ENCODE results near the gene SMIM34.
"Not testable (repeated sequence)": the region's sequence is repeated elsewhere in the genome, so short reads cannot be mapped to it uniquely, and the experiment has no call there.

GRCh38 chr21:34407294-34407693 is 16.5 kb downstream of the SMIM34 start:
- not testable (repeated sequence) for TF ChIP-seq POLR2A (IDR thresholded peaks at IDR 0.05)
- TF ChIP-seq, protein P1, sequence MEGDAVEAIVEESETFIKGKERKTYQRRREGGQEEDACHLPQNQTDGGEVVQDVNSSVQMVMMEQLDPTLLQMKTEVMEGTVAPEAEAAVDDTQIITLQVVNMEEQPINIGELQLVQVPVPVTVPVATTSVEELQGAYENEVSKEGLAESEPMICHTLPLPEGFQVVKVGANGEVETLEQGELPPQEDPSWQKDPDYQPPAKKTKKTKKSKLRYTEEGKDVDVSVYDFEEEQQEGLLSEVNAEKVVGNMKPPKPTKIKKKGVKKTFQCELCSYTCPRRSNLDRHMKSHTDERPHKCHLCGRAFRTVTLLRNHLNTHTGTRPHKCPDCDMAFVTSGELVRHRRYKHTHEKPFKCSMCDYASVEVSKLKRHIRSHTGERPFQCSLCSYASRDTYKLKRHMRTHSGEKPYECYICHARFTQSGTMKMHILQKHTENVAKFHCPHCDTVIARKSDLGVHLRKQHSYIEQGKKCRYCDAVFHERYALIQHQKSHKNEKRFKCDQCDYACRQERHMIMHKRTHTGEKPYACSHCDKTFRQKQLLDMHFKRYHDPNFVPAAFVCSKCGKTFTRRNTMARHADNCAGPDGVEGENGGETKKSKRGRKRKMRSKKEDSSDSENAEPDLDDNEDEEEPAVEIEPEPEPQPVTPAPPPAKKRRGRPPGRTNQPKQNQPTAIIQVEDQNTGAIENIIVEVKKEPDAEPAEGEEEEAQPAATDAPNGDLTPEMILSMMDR (IDR thresholded peaks at IDR 0.05) = not testable (repeated sequence)
